NT2/D1 (cell line): ENCODE data around the gene SEC31B.

Source experiments
- DNase-seq: peaks from one replicate; pipeline ENCODE4 v3.0.0-alpha.2; 2011; ENCODE audit warnings: low read depth, low spot score
- H3K27me3 ChIP-seq: 2 replicates; pipeline ENCODE4 v1.6.0; 2011; ENCODE audit warnings: mild to moderate bottlenecking; ENCODE audit not compliant: insufficient read length, insufficient read depth
- H3K36me3 ChIP-seq: 2 replicates; pipeline ENCODE4 v1.6.1; 2011; ENCODE audit warnings: mild to moderate bottlenecking, low read length, mixed read lengths; ENCODE audit not compliant: insufficient read depth, insufficient read length
- H3K4me1 ChIP-seq: 2 replicates; pipeline ENCODE4 v1.5.1; 2011; ENCODE audit not compliant: insufficient read depth, insufficient read length
- H3K4me3 ChIP-seq: 2 replicates; pipeline ENCODE4 v1.5.1; 2011; ENCODE audit warnings: low read depth; ENCODE audit not compliant: insufficient read length
- H3K9ac ChIP-seq: 2 replicates; pipeline ENCODE4 v1.6.0; 2011; ENCODE audit warnings: low read depth; ENCODE audit not compliant: insufficient read length
- H3K9me3 ChIP-seq: 2 replicates; pipeline ENCODE4 v1.5.1; 2011; ENCODE audit warnings: mild to moderate bottlenecking, low read length; ENCODE audit not compliant: insufficient read depth
- SUZ12 ChIP-seq: IDR thresholded peaks from 2 replicates; pipeline ENCODE4 v1.6.1; 2011; ENCODE audit not compliant: insufficient read length, insufficient read depth; ENCODE audit errors: extremely low read depth
- YY1 ChIP-seq: IDR thresholded peaks from 2 replicates; pipeline ENCODE4 v1.6.1; 2011; ENCODE audit not compliant: insufficient read length, insufficient read depth
- ZNF274 ChIP-seq: IDR thresholded peaks from 2 replicates; pipeline ENCODE4 v1.6.1; 2011; ENCODE audit warnings: mild to moderate bottlenecking, low read depth, low read length

Gene SEC31B

DNA sequence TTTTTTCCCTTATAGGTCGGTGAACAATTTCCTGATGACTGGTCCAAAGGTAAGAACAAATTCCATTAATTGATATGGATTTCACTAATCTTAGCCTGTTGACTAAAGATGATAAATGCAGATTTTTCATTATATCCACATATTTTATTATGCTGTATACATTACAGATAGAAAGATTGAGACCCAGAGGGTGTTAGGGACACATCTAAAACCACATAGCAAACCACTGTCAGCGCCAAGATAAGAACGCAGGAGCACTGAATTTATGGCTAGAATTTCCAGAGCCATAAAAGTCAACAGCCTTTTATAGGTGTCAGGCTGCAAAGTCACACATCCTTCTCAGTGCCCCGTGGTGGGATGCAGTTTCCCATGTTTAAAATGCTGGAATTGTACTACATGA lies 40.6 kb downstream of the SEC31B start:
- no peaks in the 10 kb centered on the region for H3K9me3 ChIP-seq
- no peak overlapping the region for H3K4me3 ChIP-seq
- H3K9ac ChIP-seq, result no peak overlapping the region
- no peaks in the 10 kb centered on the region for H3K36me3 ChIP-seq
- no peak for TF ChIP-seq ZNF274
- DNase-seq, result no peak
- H3K4me1 ChIP-seq, result peaks cover 2% of the 10 kb centered on the region
- peaks cover 54% of the 10 kb centered on the region for H3K27me3 ChIP-seq

DNA sequence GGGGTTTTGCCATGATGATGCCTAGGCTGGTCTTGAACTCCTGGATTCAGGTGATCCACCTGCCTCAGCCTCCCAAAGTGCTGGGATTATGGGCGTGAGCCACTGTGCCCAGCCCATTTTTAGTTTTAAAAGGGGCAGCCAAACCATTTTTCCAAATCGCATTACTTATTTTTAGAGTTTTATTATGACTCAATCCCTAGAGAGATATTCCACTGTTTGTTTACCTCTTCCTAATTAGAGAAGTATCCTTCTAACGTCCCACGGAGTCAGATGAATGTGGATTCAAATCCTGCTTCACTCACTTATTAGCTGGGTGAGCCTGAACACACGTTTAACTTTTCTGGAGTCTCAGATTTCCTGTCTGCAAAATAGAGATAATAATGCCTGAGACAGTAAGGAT lies 41.7 kb downstream of the SEC31B start:
- H3K4me1 ChIP-seq, result peaks cover 2% of the 10 kb centered on the region
- H3K36me3 ChIP-seq, result no peaks in the 10 kb centered on the region
- H3K9me3 ChIP-seq, result no peaks in the 10 kb centered on the region
- no peak overlapping the region for H3K9ac ChIP-seq
- no peak for DNase-seq
- H3K27me3 ChIP-seq, result peaks cover 43% of the 10 kb centered on the region
- TF ChIP-seq SUZ12 (no peak), YY1 (no peak)
- no peak overlapping the region for H3K4me3 ChIP-seq

DNA sequence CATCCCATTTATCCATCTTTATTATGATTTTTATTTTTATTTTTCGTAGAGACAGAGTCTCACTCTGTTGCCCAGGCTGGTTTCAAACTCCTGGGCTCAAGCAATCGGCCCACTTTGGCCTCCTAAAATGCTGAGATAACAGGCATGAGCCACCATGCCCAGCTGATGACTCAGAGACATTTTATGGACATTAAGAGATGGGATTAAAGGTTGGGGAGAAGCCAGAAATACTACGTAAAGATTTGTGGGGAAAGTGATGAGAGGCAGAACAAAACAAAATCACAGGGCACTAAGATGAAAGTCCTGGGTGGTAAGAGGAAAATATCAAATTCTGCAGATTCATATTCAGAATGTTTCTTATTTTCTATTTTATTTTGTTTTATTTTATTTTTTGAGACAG lies 49.3 kb downstream of the SEC31B start:
- no peaks in the 10 kb centered on the region for H3K9me3 ChIP-seq
- H3K4me1 ChIP-seq, result no peaks in the 10 kb centered on the region
- no peak overlapping the region for H3K9ac ChIP-seq
- DNase-seq, result no peak
- H3K4me3 ChIP-seq, result no peak overlapping the region
- H3K36me3 ChIP-seq, result no peaks in the 10 kb centered on the region
- no peak for TF ChIP-seq SUZ12
- no peak for TF ChIP-seq YY1
- TF ChIP-seq ZNF274, result no peak
- H3K27me3 ChIP-seq, result no peaks in the 10 kb centered on the region

DNA sequence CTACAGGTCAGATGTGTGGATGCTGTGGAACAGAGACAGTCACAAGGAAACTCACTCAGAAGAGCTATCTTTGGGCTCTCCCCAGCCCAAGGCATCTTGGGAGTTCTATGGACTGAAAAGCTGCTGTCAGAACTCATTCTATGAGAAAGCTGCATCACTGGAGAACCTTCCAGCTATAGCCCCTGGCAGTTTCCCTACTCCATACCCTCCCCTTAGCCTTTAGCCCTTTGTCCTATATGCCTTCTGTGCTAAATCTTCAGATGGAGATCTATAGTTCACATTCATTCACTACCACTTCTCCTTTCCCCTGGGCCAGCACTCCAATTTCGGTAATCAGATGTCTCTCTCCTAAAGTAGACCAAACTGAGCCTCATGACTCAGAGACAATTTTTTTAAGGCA lies 49.9 kb downstream of the SEC31B start:
- no peaks in the 10 kb centered on the region for H3K9me3 ChIP-seq
- no peak for DNase-seq
- peaks cover 2% of the 10 kb centered on the region for H3K27me3 ChIP-seq
- no peak overlapping the region for H3K9ac ChIP-seq
- no peaks in the 10 kb centered on the region for H3K36me3 ChIP-seq
- TF ChIP-seq ZNF274, result no peak
- TF ChIP-seq SUZ12, result no peak
- TF ChIP-seq YY1, result no peak
- H3K4me3 ChIP-seq, result no peak overlapping the region
- no peaks in the 10 kb centered on the region for H3K4me1 ChIP-seq

DNA sequence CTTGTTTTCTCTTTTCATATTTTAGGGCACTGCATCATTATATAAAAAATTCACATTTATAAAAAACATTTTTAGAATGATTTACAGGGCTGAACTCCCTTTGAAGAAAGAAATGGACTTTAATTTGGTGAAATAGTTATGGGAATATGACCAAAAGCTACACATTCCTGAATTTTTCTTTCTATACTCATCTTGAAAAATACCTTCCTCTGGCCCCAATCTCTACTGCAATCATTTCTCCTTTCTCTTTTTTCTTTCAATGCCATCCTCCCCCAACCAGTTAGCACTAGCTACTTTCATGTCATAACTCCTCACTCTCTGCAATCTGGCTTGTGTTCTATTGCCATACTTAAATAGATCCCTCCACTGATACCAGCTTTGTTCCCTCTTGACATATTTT lies 50.7 kb downstream of the SEC31B start:
- no peaks in the 10 kb centered on the region for H3K9me3 ChIP-seq
- H3K27me3 ChIP-seq, result peaks cover 3% of the 10 kb centered on the region
- TF ChIP-seq SUZ12 (no peak), YY1 (no peak), ZNF274 (no peak)
- no peak overlapping the region for H3K9ac ChIP-seq
- no peak overlapping the region for H3K4me3 ChIP-seq
- H3K36me3 ChIP-seq, result no peaks in the 10 kb centered on the region
- DNase-seq, result no peak
- H3K4me1 ChIP-seq, result no peaks in the 10 kb centered on the region

DNA sequence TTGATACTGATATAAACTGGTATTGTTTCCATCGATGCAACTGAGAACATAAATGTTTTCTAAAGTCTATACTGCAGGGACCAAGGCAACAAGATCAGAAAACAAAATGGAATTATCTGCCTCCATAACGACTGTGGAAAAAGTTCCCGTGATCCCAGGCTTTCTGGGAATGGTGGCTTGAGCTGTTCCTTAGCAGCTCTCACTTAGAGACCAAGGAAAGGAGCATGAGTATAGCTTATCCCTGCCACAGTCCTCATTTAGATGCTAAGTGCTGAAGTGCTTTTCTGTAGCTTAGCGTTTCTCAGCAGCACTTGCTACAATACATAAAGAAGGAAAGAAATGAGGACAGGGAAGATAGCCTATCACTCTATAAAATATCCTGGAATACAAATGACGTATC lies 51.3 kb downstream of the SEC31B start:
- Histone ChIP-seq H3K27me3 (peaks cover 3% of the 10 kb centered on the region), H3K9me3 (no peaks in the 10 kb centered on the region), H3K36me3 (no peaks in the 10 kb centered on the region), H3K9ac (no peak overlapping the region), H3K4me1 (no peaks in the 10 kb centered on the region), H3K4me3 (no peak overlapping the region)
- no peak for DNase-seq
- TF ChIP-seq SUZ12, result no peak
- TF ChIP-seq YY1, result no peak
- TF ChIP-seq ZNF274, result no peak

DNA sequence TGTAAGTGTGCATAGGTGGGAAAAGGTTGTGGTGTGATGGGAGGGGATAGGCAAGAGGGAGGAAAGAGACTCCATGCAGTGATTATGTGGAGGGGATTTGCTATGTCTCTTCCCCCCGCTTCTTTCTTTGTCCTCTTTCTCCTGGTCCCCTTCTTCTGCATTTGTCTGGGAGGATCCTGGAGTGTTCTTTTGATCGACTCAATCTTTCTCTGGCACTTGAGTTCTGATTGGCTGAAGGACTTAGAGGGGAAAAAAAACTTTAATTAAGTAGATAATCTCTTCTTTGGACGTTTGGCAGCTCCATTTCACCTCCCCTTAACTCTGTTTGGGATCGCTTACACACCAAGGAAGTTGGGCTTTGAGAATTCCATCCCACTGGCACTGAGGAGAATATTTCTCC lies 57.0 kb downstream of the SEC31B start, which contains the start of gene WNT8B:
TSS of gene WNT8B (plus strand) at position 301 of the 400 bp plus-strand sequence. CDS start 160 bp downstream, outside the sequence.
- Histone ChIP-seq H3K4me1 (no peaks in the 10 kb centered on the region), H3K9ac (no peak within 1 kb of the TSS), H3K36me3 (no peaks in the 10 kb centered on the region), H3K9me3 (no peaks in the 10 kb centered on the region), H3K4me3 (no peak within 1 kb of the TSS), H3K27me3 (peaks cover 3% of the 10 kb centered on the region)
- no peak for DNase-seq
- TF ChIP-seq ZNF274 (no peak), SUZ12 (no peak), YY1 (no peak)

DNA sequence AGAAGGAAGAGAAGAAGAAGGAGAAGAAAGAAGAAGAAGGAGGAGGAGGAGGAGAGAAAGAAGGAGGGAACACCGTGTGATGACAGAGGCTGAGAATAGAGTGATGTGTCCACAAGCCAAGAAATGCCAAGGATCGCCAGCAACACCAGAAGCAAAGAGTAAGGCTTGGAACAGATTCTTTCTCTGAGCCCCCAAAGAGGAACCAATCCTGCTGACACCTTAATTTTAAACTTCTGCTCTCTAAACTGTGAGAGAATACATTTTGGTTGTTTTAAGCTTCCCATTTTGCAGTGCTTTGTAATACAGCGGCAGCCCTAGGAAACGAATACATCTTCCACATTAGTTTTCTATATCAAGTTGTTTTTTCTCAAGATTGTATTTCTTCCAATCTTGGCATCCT lies 70.7 kb downstream of the SEC31B start:
- H3K9ac ChIP-seq, result no peak overlapping the region
- no peak for DNase-seq
- TF ChIP-seq ZNF274 (no peak), SUZ12 (no peak), YY1 (no peak)

More for the DNA sequence above, 70.7 kb downstream of the SEC31B start:
- no peak overlapping the region for H3K4me3 ChIP-seq
- no peaks in the 10 kb centered on the region; the same call in 1 of the 2 replicates for H3K9me3 ChIP-seq
- no peaks in the 10 kb centered on the region for H3K36me3 ChIP-seq
- no peaks in the 10 kb centered on the region for H3K4me1 ChIP-seq
- H3K27me3 ChIP-seq, result no peaks in the 10 kb centered on the region
